K562 (cell line): ENCODE measurements around the gene MAGEB1. TPM values are rescaled to one million over a fixed set of nuclear protein-coding genes. Genes with fewer than 3 reads are reported as not detected.

Source experiments
- ATF1 ChIP-seq, 2 experiments: fragments of 450-650 bp in 1 of 2; IDR thresholded peaks; 2 replicates each; pipeline ENCODE4 v1.6.1; 2016; ENCODE audit warnings: missing compliant biosample characterization in 1 of 2, missing genetic modification characterization in 1 of 2
- ATF3 ChIP-seq, 2 experiments: fragments of 450-650 bp in 1 of 2; sonication (generic) in 1 of 2; formaldehyde crosslinking in 1 of 2; IDR thresholded peaks in 1 of 2; conservative IDR thresholded peaks in 1 of 2; 2 replicates each; pipeline versions ENCODE4 v1.6.1 to v1.8.1; 2016 to 2023; ENCODE audit warnings: mild to moderate bottlenecking in 2 of 2, moderate library complexity in 2 of 2, inconsistent platforms in 1 of 2, missing genetic modification reagents in 1 of 2
- C11orf30 ChIP-seq: fragments of 450-650 bp; IDR thresholded peaks from 2 replicates; pipeline ENCODE4 v1.6.1; 2016; ENCODE audit warnings: low read depth, mild to moderate bottlenecking
- CHD4 ChIP-seq: fragments of 200-600 bp; sonication (generic); IDR thresholded peaks from 3 replicates; pipeline ENCODE4 v1.6.1; 2012; ENCODE audit warnings: low read depth, mild to moderate bottlenecking, mixed read lengths, low read length, inconsistent platforms; ENCODE audit not compliant: insufficient read depth, insufficient replicate concordance, poor library complexity, severe bottlenecking
- DACH1 ChIP-seq: fragments of 450-650 bp; IDR thresholded peaks from 2 replicates; pipeline ENCODE4 v1.6.1; 2018; ENCODE audit not compliant: partially characterized antibody
- ELF4 ChIP-seq: fragments of 450-650 bp; formaldehyde crosslinking; IDR thresholded peaks from 2 replicates; pipeline ENCODE4 v1.4.0; 2022; ENCODE audit warnings: missing genetic modification characterization
- ETV1 ChIP-seq: fragments of 450-650 bp; conservative IDR thresholded peaks from 2 replicates; pipeline ENCODE4 v1.6.1; 2016; ENCODE audit warnings: missing genetic modification characterization, control low read depth, low read depth, missing compliant biosample characterization
- HMGXB4 ChIP-seq: sonication (generic); formaldehyde crosslinking; IDR thresholded peaks from 2 replicates; pipeline ENCODE4 v1.8.1; 2023; ENCODE audit warnings: mild to moderate bottlenecking, missing genetic modification reagents
- HNRNPK ChIP-seq: fragments of 200-400 bp; formaldehyde crosslinking; IDR thresholded peaks from one replicate; pipeline ENCODE4 v1.6.1; 2018; ENCODE audit warnings: mild to moderate bottlenecking, low read depth, low read length; ENCODE audit not compliant: poor library complexity, severe bottlenecking
- KAT8 ChIP-seq: fragments of 450-650 bp; IDR thresholded peaks from 2 replicates; pipeline ENCODE4 v1.6.1; 2016; ENCODE audit warnings: low read depth, mild to moderate bottlenecking
- NFXL1 ChIP-seq: fragments of 450-650 bp; formaldehyde crosslinking; IDR thresholded peaks from 2 replicates; pipeline ENCODE4 v1.4.0; 2021; ENCODE audit warnings: mild to moderate bottlenecking
- NR1H2 ChIP-seq: sonication (generic); formaldehyde crosslinking; IDR thresholded peaks from 2 replicates; pipeline ENCODE4 v1.4.0; 2020; ENCODE audit warnings: mild to moderate bottlenecking, missing genetic modification reagents
- PHF20 ChIP-seq: fragments of 450-650 bp; IDR thresholded peaks from 2 replicates; pipeline ENCODE4 v1.6.1; 2018; ENCODE audit not compliant: partially characterized antibody
- POLR2A ChIP-seq: fragments of 450-650 bp; conservative IDR thresholded peaks from 2 replicates; pipeline ENCODE4 v1.6.1; 2016
- POLR2AphosphoS2 ChIP-seq: IDR thresholded peaks from 2 replicates; pipeline ENCODE4 v1.6.1; 2012; ENCODE audit warnings: low read length, improper control_type of control experiment
- SMAD2 ChIP-seq: fragments of 150-350 bp; IDR thresholded peaks from 2 replicates; pipeline ENCODE4 v1.6.1; 2014; ENCODE audit warnings: low read depth, mild to moderate bottlenecking, low read length
- SRF ChIP-seq, 2 experiments: fragments of 250-450, 450-650 bp in 1 of 2; sonication (Bioruptor Pico) in 1 of 2; sonication (generic) in 1 of 2; formaldehyde crosslinking; IDR thresholded peaks; 2 replicates each; pipeline versions ENCODE4 v1.5.0 to v1.5.1; 2020 to 2022; ENCODE audit warnings: mild to moderate bottlenecking in 1 of 2, missing genetic modification reagents in 1 of 2
- ZFP30 ChIP-seq: fragments of 250-450 bp; sonication (Bioruptor Pico); IDR thresholded peaks from 2 replicates; pipeline ENCODE4 v1.8.0; 2022; ENCODE audit warnings: moderate library complexity, mild to moderate bottlenecking, inconsistent platforms, borderline replicate concordance
- ZNF347 ChIP-seq: fragments of 450-650 bp; formaldehyde crosslinking; IDR thresholded peaks from 2 replicates; pipeline ENCODE4 v1.4.0; 2020; ENCODE audit warnings: low read depth, mild to moderate bottlenecking, moderate library complexity
- ZNF449 ChIP-seq: fragments of 250-450 bp; sonication (Bioruptor Pico); IDR thresholded peaks from 2 replicates; pipeline ENCODE4 v1.8.0; 2022; ENCODE audit warnings: moderate library complexity, mild to moderate bottlenecking, inconsistent platforms
- ZNF668 ChIP-seq: fragments of 250-450 bp; sonication (Bioruptor Pico); IDR thresholded peaks from 2 replicates; pipeline ENCODE4 v1.8.0; 2022; ENCODE audit warnings: mild to moderate bottlenecking, inconsistent platforms
- polyA plus RNA-seq, 8 experiments: library from polyadenylated mRNA; depleted of rRNA in 4 of 8; stranded (reverse) in 5 of 8; unstranded in 3 of 8; fragments of >200 nt; fragmentation: Nextera tagmentation in 2 of 8; fragmentation: Illumina TruSeq in 1 of 8; extraction: Ambion mirVana in 2 of 8; extraction: Trizol in 1 of 8; gene quantifications; 2 replicates each; pipeline versions ENCODE4 v1.2.1 to v1.2.3, GENCODE V29; 2011 to 2014; ENCODE audit warnings: inconsistent platforms in 1 of 8, missing spikeins in 1 of 8
- total RNA-seq, 7 experiments: library from RNA; depleted of rRNA in 6 of 7; stranded (reverse); fragments of >200 nt in 6 of 7; fragmentation: Illumina TruSeq in 2 of 7; extraction: Trizol in 2 of 7; gene quantifications; 2 replicates each; pipeline versions ENCODE4 v1.2.1 to v1.2.3, GENCODE V29; 2011 to 2021; ENCODE audit warnings: low replicate concordance in 1 of 7
- TF ChIP-seq, protein P1 (sequence below): fragments of 250-450 bp; sonication (Bioruptor Pico); IDR thresholded peaks from 2 replicates; pipeline ENCODE4 v1.5.0; 2021; ENCODE audit warnings: mild to moderate bottlenecking, borderline replicate concordance

Gene MAGEB1
- total and polyA plus RNA-seq, 9 of the 15 experiments (the other 6 are each of a cell fraction or from before 2014, with no cell fraction given) = 32.6 to 100 (median 43.4) TPM

DNA sequence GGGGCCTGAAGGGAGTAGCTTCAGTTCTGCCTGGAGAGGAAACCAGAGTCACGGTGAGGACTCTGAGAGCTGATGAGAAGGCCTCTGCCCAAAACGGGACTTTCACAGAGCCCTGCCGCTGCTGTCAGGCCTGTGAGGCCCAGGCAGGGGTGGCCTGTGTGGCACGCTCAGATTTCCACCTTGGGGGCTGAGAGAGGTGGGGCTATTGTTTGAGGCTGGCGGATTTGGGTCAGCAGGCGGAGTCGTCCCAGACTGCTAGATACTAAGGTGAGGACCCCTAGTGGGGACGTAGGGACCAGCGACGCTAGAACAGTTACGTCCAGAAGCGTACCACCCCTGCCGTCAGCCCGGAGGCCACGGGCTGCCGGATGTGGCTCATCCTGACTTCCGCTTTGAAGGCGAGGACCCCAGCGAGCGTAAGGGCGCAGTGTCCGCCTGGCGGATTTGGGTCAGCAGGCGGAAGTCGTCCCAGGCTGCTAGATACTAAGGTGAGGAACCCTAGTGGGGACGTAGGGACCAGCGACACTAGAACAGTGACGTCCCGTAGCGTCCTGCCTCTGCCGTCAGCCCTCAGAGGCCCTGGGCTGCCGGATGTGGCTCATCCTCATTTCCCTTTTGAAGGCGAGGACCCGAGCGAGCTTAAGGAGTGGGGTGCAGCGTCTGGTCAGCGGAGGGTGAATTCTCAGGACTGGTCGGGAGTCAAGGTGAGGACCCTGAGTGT, at the start of gene MAGEB1 (continued):
- TF ChIP-seq KAT8 (no peak), HMGXB4 (CRISPR knock-in tag) (no peak), SRF (CRISPR knock-in tag; IDR thresholded peaks at IDR 0.05) (no peak), NFXL1 (CRISPR knock-in tag) (no peak), ZNF449 (CRISPR knock-in tag) (no peak), C11orf30 (no peak), ZNF668 (CRISPR knock-in tag) (no peak), ELF4 (no peak), HNRNPK (no peak), PHF20 (peak; percentile 84), ETV1 (tag) (peak; percentile 85), ZNF347 (CRISPR knock-in tag) (no peak), POLR2A (peak; percentile 75), ATF3 (IDR thresholded peaks at IDR 0.05) (no peak), ATF3 (CRISPR knock-in tag; conservative IDR thresholded peaks at IDR 0.05) (no peak), ATF1 (CRISPR knock-in tag; IDR thresholded peaks at IDR 0.05) (peak; percentile 31; the same call in 1 of the 2 replicates), ATF1 (tag; IDR thresholded peaks at IDR 0.05) (peak; percentile 91), SMAD2 (no peak), ZFP30 (CRISPR knock-in tag) (no peak), CHD4 (no peak), DACH1 (no peak), NR1H2 (CRISPR knock-in tag) (no peak), POLR2AphosphoS2 (no peak)
- TF ChIP-seq, protein P1, sequence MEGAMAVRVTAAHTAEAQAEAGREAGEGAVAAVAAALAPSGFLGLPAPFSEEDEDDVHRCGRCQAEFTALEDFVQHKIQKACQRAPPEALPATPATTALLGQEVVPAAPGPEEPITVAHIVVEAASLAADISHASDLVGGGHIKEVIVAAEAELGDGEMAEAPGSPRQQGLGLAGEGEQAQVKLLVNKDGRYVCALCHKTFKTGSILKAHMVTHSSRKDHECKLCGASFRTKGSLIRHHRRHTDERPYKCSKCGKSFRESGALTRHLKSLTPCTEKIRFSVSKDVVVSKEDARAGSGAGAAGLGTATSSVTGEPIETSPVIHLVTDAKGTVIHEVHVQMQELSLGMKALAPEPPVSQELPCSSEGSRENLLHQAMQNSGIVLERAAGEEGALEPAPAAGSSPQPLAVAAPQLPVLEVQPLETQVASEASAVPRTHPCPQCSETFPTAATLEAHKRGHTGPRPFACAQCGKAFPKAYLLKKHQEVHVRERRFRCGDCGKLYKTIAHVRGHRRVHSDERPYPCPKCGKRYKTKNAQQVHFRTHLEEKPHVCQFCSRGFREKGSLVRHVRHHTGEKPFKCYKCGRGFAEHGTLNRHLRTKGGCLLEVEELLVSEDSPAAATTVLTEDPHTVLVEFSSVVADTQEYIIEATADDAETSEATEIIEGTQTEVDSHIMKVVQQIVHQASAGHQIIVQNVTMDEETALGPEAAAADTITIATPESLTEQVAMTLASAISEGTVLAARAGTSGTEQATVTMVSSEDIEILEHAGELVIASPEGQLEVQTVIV = no peak
